Measurements from ENCODE around the gene CLASRP.

DNA sequence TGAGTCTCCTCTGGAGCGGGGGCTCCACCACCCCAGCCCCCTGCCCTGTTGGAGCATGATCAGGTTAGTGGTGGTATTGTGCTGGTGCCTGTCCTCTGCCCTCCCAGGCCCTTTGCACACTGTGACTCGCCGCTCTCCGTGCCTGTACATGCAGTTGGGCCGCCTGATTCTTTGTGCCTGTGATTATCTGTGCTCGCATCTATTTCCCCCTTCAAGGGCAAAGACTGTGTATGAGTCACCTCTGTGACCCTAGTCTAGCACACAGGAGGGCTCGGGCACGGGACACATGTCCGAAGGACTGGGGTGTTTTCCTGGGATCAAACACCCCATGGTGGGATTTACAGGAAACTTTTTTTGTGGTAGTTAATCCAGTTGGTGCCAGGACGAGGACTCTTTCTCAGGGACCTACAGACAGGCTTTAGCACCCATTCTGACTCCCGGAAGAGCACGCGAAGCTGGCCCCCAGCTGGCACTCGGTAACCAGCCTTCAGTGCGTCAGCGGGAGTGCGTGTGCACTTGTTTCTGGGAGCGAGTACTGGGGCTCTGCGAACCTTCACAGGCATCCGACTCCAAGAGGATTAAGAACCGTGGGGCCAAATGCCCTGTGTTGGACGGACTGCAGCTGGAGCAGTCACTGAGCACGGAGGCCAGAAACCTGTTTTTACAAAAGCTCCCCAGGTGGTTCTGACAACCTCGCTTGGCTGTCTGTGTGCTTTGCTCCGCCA lies 60.8 kb downstream of the CLASRP start:
- TF ChIP-seq CTCF (IDR thresholded peaks at IDR 0.05) (no peak), POLR2A (IDR thresholded peaks at IDR 0.05) (peak in 1 of 3 donors; percentile 12)
